Measurements from ENCODE around the gene AGBL2.

Gene AGBL2

GRCh38 chr11:47711225-47711624 lies 3.9 kb downstream of the AGBL2 start:
- no peak for TF ChIP-seq CTCF (IDR thresholded peaks at IDR 0.05)

GRCh38 chr11:47705721-47706120 lies 9.4 kb downstream of the AGBL2 start:
- no peak for TF ChIP-seq CTCF (IDR thresholded peaks at IDR 0.05)

GRCh38 chr11:47691979-47692378 lies 23.2 kb downstream of the AGBL2 start:
- TF ChIP-seq CTCF (IDR thresholded peaks at IDR 0.05), result no peak

GRCh38 chr11:47689480-47689879 lies 25.7 kb downstream of the AGBL2 start:
- no peak for TF ChIP-seq CTCF (IDR thresholded peaks at IDR 0.05)

GRCh38 chr11:47688991-47689390 lies 26.2 kb downstream of the AGBL2 start:
- no peak for TF ChIP-seq CTCF (IDR thresholded peaks at IDR 0.05)

- no peak for TF ChIP-seq CTCF (IDR thresholded peaks at IDR 0.05)
Measured at GRCh38 chr11:47688111-47688510, 27.1 kb downstream of the AGBL2 start.

- TF ChIP-seq CTCF (IDR thresholded peaks at IDR 0.05), result no peak
Measured at GRCh38 chr11:47686151-47686550, 29.0 kb downstream of the AGBL2 start.

- no peak for TF ChIP-seq CTCF (IDR thresholded peaks at IDR 0.05)
Measured at GRCh38 chr11:47675851-47676250, 39.3 kb downstream of the AGBL2 start.
